Loucy (cell line): ENCODE data around the gene C3orf70.

ENCODE experiments used
- EZH2phosphoT487 ChIP-seq: fragments of 200-600 bp; IDR thresholded peaks from 2 replicates; pipeline ENCODE4 v1.6.1; 2018; ENCODE audit warnings: antibody characterized with exemption, mild to moderate bottlenecking, moderate library complexity, borderline replicate concordance
- TF ChIP-seq, protein P1 (sequence below): fragments of 200-600 bp; sonication (generic); conservative IDR thresholded peaks from 2 replicates; pipeline ENCODE4 v1.5.1; 2014; ENCODE audit warnings: mild to moderate bottlenecking, antibody characterized with exemption, low read length

DNA sequence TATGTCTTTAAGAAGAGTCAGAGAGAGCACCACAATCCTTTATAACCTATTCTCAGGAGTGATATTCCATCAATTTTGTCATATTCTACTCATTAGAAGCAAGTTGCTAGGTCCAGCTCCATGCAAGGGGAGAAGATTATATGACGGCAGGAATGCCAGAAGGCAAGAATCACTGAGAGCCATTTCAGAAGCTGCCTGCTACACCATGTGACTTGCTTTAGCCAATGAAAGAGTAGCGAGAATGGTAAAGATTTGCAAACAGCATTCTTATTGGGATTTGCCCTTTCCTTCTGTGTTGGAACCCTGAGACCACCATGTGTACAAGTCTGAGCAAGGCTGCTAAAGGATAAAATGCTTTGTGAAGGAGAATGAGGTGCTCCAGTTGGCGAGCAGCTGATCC lies 4.5 kb upstream of the C3orf70 start:
- TF ChIP-seq, protein P1, sequence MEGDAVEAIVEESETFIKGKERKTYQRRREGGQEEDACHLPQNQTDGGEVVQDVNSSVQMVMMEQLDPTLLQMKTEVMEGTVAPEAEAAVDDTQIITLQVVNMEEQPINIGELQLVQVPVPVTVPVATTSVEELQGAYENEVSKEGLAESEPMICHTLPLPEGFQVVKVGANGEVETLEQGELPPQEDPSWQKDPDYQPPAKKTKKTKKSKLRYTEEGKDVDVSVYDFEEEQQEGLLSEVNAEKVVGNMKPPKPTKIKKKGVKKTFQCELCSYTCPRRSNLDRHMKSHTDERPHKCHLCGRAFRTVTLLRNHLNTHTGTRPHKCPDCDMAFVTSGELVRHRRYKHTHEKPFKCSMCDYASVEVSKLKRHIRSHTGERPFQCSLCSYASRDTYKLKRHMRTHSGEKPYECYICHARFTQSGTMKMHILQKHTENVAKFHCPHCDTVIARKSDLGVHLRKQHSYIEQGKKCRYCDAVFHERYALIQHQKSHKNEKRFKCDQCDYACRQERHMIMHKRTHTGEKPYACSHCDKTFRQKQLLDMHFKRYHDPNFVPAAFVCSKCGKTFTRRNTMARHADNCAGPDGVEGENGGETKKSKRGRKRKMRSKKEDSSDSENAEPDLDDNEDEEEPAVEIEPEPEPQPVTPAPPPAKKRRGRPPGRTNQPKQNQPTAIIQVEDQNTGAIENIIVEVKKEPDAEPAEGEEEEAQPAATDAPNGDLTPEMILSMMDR, result no peak
- TF ChIP-seq EZH2phosphoT487, result no peak
